ENCODE results near the gene MACROH2A1.

Gene MACROH2A1
- 261 to 681 (median 598) reads per million in 18 experiments for total RNA-seq

DNA sequence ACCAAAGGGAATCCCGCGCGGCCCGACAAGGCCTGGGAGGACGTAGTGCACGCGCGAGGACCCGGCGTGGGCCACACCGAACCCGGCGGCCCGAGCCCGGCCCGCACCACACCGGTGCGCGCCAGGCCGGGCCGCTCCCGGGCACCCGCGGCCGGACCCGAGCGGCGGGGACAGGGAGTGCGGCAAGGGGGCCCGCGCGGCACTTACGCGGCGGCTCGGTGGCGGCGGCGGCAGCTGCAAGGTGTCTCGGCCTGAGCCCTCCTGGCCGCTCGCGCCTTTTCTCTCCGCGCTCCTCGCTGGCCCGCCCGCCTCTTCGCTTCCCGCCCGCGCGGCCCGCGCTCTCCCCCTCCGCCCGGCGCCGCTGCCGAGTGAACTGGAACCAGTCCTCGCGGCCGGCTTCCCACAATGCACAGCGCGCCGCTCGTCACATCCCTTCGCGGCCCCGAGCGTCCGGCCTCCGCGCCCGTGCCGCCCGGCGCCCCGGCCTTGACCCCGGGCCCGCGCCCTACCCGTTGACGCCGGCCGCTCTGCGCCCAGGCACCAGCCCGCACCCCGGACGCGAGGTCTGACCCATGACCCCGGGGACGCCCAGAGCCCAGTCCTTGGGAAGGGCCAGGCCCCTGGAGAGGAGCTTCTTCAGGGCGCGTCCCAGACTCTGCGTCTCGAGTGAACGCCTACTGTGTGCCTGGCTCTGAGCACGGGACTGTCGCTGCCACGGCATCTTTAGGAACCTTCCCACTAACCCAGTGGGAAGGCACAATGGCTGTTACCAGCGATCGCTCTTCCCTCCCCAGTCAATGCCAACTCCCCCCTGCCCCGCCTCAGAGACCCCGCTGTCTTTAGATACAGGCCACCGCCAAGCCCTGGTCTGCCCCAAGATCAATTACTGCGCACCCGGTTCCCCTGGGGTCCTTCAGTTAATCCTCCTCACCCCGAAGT, at the start of gene MACROH2A1:
Gene MACROH2A1, minus strand, starts transcription at position 377 of the 939 bp plus-strand sequence. CDS start 10,138 bp downstream, outside the sequence.
- DNase-seq: peak; percentile 92 to 94

DNA sequence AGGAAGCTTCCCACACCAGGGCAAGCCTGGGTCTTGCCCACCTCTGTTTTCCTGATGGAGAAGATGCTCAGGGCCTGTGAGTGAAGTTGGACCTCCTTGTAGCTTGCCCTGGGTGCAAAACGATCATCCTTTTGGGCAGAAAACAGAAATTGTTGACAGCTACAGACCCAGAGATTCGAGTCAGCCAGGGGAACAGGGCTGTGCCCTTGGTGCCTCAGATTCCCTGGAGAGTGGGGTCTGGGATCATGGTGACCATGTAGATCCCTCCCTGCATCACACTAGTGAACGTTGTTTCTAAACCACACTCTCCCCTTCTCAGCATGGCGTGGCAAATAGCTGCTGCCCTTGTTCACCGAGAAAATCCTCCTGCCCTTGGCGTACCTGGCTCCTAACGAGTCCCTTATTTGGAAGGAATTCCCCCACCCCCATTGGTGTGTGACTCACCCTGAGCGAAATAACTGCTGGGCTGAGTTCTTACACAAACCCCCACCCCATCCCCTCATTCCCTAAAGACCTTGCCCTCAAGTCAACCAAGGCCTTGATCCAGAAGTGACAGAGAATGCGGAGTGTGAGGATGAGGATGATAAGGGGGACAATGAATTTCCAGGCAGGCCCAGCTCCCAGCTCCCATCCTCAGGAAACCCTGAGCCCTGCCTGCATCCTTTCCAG, 49.2 kb upstream of the MACROH2A1 start:
- no peak for DNase-seq

DNA sequence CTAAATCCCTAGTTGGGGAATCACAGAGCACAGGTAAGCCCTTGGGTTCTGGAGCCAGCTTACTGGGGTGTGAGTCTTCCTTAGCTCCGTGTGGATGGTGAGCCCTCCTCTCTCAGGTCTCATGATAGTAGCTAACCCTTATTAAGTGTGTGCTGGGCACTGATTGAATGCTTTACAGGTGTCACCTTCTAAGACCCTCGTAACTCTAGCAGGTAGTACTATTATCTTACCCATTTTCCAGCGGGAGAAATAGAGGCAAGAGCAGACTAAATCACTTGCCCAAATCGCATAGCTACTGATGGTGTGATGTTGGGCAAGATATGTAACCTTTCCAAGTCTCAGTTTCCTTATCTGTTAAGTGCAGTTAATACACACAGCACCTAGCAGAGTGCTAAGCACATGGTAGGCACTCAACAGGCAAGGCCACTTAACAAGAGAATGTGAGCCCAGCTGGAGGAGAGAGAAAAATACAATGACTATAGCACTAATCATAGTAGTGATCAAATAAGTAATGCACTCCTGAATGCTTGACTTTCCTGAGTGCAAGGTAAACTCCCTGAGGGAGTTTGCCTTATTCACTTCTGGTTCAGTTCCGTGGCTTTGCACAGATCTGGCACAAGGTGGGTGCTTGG, 48.4 kb upstream of the MACROH2A1 start, which contains the start of gene DCANP1:
Gene DCANP1, minus strand, starts transcription at position 51 of the 632 bp plus-strand sequence. CDS start 240 bp downstream, outside the sequence.
- no peak for DNase-seq

DNA sequence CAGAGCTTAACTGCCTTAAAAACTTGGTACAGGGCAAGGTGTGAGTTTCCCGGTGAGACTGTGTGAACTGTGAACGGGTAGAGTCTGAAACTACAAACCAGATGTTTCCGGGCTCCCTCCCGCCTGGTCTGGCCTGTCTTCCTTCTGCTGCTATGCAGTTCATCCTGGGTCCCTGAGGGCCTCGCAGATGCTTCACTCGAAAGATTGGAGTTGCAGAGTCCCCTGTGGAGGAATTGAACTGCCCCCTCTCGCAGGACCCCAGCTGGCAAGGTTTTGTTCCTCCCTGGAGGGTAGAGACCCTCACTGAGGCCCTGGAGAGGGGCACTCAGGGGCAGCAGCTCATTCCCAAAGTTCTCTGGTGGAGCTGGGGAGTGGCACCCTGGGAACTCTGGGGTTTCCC, 47.6 kb upstream of the MACROH2A1 start:
- DNase-seq: no peak

DNA sequence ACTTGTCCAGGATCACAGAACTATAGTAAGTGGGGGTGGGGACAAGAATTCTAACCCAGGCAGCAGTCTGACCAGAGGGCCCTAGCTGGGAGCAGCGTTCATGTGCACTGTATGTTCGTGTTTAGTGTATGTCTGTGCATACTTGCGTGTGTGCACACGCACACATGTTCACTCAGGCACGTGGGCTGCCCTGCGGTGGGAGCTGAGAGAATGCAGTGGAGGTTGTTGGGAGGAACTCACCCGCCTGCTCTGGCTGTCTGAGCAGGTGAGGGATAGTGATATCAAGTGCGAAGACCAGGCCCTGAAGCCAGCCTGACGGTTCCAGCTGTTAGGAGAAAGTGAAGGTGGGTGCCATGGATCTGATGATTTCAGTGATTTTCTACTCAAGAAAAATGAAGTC, 47.2 kb upstream of the MACROH2A1 start:
- no peak for DNase-seq

DNA sequence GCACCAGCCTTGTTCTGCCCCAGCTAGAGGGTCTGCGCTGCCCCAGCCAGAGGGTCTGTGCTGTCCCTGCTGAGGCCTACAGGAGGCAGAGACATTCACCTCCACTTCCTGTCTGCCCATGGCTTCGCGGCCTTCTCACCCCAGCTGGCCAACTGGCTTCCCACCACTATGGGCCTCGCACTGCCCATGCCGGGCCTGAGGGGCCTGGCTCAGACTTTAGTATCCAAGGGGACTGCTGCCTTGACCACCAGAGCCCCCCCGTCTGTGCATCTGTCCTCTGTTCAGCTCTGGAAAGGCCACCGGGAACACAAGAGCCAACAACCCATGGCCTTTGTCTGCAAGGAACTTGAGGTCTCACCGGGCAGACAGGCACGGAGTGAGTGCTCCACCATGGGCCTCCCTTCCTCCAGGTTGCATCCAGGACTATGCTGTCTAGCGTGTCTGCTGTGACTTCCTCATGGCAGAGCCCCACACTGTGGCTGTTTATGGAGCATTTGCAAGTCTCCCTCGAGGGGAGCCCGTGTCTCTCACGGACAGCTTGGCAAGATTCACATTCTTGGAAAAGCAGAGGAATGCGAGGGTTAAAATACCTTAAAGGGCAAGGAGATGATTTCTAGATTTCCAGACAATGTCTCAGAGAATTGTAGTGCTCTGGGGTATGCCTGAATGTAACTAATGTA, 46.4 kb upstream of the MACROH2A1 start:
- peak; percentile 28 to 55 for DNase-seq

DNA sequence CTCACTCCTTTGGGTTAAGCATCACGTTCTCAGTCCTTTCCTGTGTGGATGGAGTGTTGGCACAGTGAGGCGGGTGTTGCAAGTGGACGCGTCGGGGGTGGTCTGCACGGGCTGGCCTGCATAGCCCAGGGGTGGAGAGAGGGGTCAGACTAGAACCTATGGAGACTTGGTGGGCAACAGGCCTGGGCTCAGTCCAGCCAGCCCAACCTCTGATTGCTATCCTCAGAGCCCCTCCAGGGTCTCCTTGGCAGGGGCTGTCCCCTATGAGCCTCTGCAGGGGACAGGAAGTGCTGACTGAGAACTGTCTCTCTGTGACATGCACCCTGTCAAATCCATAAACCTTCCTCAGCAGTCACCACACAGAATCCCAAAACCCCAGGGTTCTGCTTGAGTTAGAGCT, 45.9 kb upstream of the MACROH2A1 start:
- no peak for DNase-seq

DNA sequence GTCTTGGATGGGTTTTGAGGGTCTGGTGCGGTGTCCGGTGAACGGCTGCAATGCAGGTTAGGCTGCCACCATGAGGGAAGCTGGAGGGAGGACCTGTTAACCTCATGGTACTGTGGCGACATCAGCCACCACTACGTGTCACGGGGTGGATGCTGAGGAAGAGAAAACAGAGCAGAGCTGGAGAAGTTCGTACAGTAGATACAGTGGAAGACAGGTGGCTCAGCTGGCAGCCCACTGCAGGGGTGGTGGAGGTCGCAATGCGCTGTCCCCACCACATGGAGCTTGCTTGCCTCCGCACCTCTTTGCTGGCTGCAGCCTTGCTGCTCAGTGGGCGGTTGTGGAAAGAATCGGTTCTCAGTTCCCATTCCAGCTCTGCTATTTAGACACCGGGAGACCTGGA, 45.3 kb upstream of the MACROH2A1 start:
- DNase-seq: peak; percentile 42 to 60

DNA sequence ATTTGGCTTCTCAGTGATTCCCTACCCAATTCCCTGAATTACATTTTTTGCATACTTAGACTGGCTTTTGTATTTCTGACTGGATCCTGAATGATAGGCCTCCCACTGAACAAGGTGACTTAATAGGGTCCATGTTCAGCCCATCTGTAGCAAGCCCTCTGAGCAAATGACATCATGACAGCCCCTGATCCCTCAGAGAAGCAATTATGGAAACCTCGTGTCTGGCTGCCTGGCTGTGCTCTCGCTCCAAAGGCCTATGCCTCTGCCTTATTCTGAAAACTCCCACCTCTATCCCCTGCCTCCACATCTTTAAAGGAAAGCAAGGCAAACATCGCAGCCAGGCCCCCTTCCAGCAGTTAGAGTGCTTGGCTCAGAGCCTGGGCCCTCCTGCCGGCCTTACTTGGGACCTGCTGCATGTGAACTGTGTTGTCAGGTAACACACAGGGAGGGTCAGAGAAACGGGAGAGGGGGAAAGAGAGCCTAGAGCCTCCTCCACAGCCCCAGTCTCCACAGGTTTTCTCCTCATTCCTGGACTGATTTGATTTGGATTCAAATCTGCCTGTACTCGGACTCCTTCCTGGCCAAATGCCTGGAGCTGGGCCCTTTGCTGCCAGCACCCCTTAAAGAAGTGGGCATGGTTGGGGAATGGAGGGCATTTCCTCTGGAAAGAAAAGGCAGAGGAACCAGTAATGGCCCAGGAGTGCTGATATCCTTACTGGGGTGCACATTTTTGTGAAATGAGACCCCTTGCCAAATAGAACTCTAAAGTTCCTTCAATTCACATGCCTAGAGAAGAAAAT, 44.3 kb upstream of the MACROH2A1 start:
- DNase-seq: no peak

DNA sequence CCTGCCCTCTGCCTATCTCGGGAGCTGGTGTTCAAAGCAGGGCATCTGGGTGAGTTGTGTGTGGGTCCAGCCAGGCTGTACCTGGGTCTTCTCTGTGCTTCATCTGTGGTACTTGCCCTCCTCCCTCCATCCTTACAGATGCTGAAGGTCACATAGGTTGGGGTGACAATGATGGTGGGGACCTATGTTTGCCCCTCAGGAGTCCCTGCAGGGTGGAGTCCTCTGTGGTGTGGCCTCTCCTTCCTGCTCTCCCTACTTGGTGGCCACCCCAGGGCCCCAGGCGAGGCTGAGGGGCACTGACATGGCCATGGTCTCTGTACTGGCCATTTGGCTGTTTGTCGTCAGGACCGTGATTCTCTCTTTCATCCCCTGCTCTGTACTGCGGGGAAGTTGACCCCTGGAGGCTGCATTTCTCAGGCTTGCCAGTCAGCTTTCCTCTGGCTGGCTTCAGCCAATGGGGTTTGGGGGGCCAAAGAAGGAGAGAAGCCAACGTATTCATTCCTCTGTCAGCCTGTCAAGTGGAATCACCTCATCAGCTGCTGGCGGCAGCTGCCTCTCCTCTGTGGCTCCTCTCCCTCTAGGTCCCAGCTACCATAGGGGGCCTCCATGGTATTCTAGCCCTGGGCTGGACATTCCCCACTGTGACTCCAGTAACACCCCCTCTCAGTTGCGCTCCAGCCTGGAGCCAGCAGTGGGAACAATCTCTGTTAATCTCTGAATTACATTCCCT, 43.6 kb upstream of the MACROH2A1 start:
- DNase-seq: no peak

DNA sequence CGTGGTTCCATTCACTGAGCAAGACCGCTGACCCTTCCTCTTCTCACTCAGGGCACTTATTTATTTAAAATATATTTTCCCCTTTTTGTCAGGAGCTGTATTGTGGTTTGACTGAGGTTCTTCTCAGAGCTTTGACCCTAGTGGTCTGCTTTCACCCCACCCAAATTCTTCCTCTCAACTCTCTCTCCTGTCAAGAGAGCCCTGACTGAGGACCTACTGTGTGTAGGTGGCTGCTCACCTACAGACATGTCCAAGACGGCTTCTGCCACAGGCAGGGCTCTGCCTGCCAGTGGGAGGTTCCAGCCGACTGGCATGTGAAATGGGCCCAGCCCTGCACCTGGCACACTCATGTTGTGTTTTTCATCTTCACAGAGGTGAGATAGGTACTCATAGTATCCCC, 42.9 kb upstream of the MACROH2A1 start:
- no peak for DNase-seq

DNA sequence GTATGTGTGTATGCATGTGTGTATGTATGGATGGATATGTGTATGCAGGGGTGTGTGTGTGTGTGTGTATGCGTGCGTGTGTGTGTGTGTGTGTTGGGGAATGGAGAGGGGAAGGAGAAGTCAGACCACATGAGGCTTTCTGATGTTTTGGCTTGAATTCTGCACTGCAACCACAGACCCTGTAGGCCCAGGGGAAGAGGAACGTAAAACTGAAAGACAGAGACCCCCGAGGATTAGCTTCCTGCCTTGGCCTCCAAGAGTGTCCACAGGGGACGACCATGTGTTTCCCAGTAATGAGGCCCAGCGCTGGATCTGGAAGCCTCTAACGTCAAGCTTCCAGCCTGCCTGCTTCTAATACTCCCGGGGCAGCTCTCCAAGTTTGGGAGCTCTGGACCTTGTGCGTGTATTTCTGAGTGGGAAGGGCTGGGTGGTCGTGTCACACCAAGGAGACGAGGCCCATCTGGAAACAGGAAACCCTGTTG, 42.4 kb upstream of the MACROH2A1 start:
- peak; percentile 45 to 55 for DNase-seq

DNA sequence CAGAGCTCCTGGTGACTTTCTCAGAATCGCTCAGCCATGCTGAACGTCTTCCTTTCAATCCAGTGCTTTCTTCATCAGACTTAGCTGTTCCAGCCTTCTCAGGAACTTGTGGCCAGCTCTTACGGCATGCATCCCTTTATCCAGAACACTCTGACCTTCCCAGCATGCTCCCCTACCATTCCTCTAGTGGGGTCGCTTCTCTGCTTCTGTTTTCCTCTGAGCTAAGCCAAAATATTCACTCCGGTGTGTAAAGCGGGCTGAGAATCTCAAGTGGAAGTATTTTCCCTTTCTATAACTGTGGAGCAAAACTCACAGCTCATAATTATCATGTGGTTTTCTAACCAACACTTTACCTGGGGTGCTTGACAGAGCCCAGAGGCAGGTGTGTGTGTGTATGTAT, 41.9 kb upstream of the MACROH2A1 start:
- DNase-seq: no peak

DNA sequence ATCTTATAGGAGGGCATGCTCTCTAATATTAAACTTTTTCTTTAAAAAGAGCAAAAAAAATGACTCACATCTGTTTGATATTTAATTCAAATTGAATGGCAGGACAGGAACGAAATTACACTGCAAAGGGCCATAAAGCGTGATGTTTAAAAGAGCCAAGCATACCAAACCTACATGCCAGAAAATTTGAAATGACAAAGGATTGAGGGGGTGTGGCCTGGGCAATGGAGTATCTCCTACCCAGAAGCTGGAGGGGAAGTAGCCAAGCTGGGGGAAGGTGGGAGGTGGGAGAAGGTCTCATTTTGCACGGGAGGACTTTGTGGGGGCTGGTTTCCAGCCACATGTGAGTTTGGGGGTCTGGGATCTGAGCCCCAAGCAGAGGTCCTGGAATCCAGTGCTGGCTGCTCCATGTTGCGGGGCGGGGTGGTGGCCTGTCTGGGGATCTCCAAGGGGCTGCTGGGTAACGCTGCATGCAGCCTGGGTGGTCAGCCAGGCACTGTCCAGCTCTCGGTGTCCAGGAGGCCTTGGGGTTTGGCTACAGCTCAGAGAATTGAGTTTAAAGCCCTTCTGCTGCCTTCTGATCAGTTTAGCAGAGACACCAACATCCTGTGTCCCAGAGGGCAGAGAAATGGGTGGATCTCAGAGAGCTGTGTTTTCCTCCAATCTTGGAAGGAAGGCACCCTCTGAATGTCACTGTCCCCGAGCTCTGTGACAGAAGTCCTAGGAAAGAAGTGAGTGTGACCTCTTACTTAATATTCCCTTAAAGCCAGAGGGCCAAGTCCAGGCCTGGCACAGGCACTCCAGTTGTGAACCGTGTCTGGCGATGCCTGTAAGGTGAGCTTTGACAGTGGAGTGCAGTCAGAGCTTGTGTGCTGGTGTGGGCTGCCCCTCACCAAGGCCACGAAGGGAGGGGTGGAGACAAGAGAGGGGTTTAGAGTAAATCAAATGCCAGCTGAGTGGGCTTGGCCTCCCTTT, 40.5 kb upstream of the MACROH2A1 start:
- no peak for DNase-seq

DNA sequence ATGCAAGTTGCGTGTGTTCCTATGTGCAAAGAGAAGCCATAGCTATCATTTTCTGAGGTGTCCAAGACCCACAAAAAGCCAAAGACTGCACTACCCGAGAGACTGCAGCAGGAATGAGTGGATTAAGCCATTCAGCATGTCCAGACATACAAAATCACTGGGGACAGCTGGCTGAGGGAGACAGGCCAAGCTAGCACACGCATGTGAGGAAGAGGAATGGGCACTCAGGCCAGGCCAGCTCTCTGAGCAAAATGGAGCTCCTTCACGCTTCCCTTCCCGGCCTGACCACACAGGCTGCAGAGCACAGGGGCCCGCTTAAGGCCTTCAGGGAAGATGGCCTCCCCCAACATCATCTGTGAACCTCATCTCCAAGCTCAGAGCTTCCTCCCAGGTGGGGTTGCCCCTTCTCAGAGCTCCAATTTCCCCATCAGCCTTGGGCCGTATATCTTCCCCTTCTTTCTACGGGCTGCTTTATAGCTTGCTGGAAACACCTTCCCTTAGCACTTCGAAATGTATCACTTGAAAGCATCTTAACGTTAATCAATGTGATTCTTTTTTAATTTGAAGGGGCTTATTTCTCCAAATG, 39.7 kb upstream of the MACROH2A1 start:
- no peak for DNase-seq

DNA sequence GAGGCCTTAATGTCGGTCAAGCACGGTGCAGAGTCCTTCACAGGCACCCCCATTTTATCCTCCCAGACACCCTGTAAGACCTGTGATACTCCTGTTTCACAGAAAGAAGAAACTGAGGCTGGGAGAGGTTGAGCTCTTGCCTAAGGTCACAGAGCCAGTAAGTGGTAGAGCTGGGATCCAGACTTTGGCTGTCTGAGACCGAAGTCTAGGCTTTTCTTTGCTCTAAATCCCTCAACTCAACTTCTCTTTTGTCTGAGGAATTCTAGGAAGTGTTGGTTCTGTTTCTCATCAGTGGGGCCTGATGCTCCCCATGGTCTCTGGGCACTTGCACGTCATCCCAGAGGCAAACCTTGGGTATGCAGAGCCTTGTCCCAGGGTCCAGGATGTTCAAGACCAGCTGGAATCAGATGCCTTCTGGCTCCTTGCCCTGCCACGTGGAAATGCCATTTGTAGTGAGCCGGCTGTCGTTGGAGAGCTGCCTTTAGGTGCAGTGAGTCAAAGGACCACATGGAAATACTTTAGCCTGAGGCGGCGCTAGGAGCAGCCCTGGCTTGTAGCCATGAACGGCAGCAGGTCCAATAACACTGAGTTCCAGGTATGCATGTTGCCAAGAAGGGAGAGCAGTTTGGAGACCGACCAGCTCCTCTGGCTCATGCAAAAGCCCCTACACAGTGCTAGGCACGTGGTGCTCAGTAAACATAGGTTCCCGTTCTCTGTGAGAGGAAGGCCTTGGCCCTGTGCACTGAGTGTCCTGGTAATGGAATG, 38.9 kb upstream of the MACROH2A1 start:
- peak in 1 of 2 donors; percentile 33 for DNase-seq

DNA sequence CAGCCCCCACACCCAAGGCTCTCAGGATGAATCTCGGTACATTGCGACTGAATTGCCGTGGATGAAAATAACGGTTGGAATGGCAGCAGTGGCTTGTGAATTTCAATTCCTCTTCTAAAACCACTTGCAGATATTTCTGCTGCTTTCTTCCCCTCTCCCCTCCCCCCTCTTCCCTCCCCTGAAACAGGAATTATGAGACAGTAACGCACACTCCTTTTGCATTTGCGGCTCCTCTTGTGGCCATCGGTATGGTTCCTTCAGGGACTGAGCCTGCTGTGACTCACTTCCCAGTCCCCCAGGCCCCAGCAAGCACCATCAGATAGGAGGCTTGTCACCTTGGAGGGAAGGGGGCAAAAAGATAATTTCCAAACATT, 38.4 kb upstream of the MACROH2A1 start:
- peak; percentile 73 to 77 for DNase-seq

DNA sequence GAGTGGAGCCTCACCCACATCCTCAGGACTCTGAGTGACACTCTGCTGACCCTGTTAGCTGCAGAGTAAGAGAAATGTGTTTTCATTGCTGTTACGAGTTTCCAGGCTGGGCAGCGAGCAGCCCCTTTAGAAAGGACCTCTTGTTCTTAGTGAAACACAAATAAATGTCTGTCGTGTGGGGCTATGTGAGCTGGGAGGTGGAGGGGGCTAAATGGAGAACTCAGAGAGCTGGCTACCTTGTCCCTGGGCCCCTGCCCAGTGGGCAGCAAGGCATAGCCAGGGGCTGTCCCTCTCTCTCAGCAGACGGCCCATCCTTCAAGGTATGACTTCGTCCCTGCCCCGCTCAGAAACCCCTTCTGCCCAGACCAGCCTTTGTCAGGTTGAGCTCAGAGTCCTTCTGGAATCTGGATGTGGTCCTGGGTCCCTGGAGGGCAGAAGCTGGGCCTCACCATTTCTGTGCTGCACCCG, 38.0 kb upstream of the MACROH2A1 start:
- DNase-seq: no peak

All from inflammatory macrophage (primary cell).